RPMI7951 (cell line): ENCODE results near the gene CASP14. TPM values are rescaled to one million over a fixed set of nuclear protein-coding genes. Genes with fewer than 3 reads are reported as not detected.
A peak's percentile ranks its signal among the peaks of the same experiment; 100 is the strongest.
"Not testable (repeated sequence)": the region's sequence is repeated elsewhere in the genome, so short reads cannot be mapped to it uniquely, and the experiment has no call there.

Source experiments
- DNase-seq: peaks from one replicate; pipeline ENCODE4 v3.0.0-alpha.2; 2012; ENCODE audit warnings: low read depth
- total RNA-seq: library from RNA; depleted of rRNA; stranded (reverse); fragments of >200 nt; shearing (Covaris generic); gene quantifications from 2 replicates; pipeline ENCODE4 v1.2.3, GENCODE V29; 2014

CASP14 gene
- total RNA-seq, 1 experiment from 2014 or later: 0.36 TPM

- DNase-seq: peak; percentile 94
These were observed 23.8 kb downstream of the CASP14 start for GRCh38 chr19:15072930-15073647.

DNA sequence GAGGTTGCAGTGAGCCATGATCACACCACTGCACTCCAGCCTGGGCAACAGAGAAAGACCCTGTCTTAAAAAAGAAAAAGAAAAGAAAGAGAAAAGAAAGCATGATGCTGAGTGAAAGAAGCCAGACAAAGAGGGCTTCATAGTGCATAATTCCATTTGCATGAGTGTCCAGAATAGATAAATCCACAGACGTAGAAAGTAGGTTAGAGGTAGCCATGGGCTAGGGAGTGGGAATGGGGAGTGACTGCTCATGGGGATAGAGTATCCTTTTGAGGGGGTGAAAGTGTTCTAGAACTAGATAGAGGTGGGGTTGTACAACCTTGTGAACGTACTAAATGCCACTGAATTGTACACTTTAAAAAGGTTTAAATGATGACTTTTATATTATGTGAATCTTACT lies 25.1 kb downstream of the CASP14 start:
- DNase-seq: peak; percentile 22

GRCh38 chr19:15075806-15076205 lies 26.5 kb downstream of the CASP14 start:
- no peak for DNase-seq

- DNase-seq: peak; percentile 33
These were observed 30.7 kb downstream of the CASP14 start for GRCh38 chr19:15080002-15080401.

- no peak for DNase-seq
These were observed 32.6 kb downstream of the CASP14 start, which contains the start of gene OR1I1 for GRCh38 chr19:15081911-15082310. OR1I1 (plus strand) TSS chr19:15082211; CDS start chr19:15087066, 4,855 bp downstream.

DNA sequence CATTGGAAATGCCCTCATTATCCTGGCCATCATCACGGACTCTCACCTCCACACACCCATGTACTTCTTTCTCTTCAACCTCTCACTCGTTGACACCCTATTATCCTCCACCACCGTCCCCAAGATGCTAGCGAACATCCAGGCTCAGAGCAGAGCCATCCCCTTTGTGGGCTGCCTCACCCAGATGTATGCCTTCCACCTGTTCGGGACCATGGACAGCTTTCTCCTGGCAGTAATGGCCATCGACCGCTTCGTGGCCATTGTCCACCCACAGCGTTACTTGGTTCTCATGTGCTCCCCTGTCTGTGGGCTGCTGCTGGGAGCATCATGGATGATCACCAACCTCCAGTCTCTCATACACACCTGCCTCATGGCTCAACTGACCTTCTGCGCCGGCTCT lies 37.9 kb downstream of the CASP14 start:
- DNase-seq: no peak

- peak; percentile 67 for DNase-seq
These were observed 42.9 kb downstream of the CASP14 start for GRCh38 chr19:15091918-15092753.

GRCh38 chr19:15093001-15093400 lies 43.7 kb downstream of the CASP14 start:
- no peak for DNase-seq

- DNase-seq: no peak
These were observed 46.9 kb downstream of the CASP14 start for GRCh38 chr19:15096223-15096622.

- not testable (repeated sequence) for DNase-seq
These were observed 48.7 kb downstream of the CASP14 start for GRCh38 chr19:15097980-15098379.

DNA sequence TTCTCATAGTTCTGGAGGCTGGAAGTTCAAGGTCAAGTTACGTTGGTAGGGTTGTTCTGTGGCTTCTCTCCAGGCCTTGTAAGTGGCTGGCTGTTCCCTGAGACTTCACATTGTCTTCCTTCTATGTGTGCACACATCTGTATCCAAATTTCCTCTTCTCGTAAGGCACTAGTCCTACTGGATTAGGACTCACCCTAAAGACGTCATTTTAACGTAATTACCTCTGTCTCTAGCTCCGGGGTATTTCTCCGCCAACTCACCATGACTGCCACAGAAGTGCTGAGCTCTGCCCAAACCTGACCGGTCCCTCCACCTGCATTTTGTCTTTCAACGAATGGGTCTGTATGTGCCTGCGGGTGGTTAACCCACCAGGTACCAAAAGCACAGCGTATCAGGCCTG lies 49.2 kb downstream of the CASP14 start:
- no peak for DNase-seq

DNA sequence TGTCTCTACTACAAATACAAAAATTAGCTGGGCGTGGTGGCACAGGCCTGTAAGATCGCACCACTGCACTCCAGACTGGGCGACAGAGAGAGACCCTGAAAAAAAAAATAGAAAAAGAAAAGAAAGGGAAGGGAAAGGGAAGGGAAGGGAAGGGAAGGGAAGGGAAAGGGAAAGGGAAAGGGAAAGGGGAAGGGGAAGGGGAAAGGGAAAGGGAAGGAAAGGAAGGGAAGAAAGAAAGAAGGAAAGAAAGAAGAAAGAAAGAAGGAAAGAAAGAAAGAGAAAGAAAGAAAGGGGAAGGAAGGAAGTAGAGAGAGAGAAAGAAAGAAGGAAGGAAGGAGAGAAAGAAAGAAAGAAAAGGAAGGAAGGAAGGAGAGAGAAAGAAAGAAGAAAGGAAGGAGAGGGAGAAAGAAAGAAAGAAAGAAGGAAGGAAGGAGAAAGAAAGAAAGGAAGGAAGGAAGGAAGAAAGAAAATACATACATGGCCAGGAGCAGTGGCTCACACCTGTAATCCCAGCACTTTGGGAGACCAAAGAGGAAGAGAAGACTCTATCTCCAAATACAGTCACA lies 49.8 kb downstream of the CASP14 start:
- DNase-seq: no peak

GRCh38 chr19:15101479-15102082 lies 52.3 kb downstream of the CASP14 start:
- peak; percentile 44 for DNase-seq

GRCh38 chr19:15104003-15104402 lies 54.7 kb downstream of the CASP14 start:
- no peak for DNase-seq

GRCh38 chr19:15104411-15104810 lies 55.1 kb downstream of the CASP14 start:
- DNase-seq: no peak

DNA sequence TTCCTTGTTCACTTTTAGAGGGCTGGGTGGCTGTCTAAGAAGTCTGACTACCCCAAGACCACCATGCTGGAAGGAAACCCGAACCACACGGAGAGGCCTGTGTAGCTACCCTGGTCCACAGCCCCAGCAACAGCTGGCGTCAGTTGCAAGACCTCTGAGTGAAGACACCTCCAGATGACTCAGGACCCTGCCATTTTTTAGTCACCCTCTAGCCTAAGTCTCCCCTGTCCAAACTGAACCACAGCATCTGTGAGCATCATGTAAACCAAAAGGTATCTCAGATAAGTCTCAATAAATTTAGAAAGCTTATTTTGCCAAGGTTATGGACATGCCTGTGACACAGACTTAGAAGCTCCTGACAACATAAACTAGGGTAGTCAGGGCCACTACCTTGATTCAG lies 55.8 kb downstream of the CASP14 start:
- DNase-seq: no peak

GRCh38 chr19:15107061-15108010 lies 58.1 kb downstream of the CASP14 start, which contains the start of gene SYDE1:
SYDE1 (plus strand) TSS chr19:15107401; CDS start chr19:15107434, 33 bp downstream.
- peak; percentile 79 for DNase-seq
